ENCODE measurements around the gene DUOXA2. TPM values are rescaled to one million over a fixed set of nuclear protein-coding genes. Genes with fewer than 3 reads are reported as not detected.

DUOXA2 gene
- total RNA-seq, 4 donors from 2014 or later: not detected

DNA sequence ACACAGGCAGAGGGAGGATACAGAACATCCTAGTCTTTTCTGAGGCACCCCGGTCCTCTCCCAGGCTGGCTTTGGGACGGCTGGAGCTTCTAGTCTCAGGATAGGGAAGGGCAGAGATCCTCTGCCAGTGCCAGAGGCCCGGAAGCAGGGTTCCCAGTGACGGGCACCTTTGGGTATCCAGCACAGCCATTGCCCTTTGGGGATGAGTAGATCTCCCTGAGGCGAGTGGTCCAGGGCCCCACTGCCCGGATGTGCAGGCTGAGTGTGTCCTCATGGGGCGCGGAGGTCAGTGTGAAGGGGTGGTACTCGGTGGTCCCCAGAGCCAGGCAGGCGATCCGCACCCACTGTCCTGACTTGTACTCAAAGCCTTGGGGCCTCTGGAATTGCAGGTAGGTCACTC lies 18.5 kb upstream of the DUOXA2 start:
- H3K4me3 ChIP-seq: no peak overlapping the region
- H3K27ac ChIP-seq: no peak overlapping the region
- intact Hi-C loops (cut with DNase I; ENCODE audit: low total_unique reads): no loop called here
- no peaks in the 10 kb centered on the region for H3K4me1 ChIP-seq
- DNase-seq: no peak
- H3K36me3 ChIP-seq: no peaks in the 10 kb centered on the region
- no peaks in the 10 kb centered on the region for H3K27me3 ChIP-seq
- TF ChIP-seq POLR2A (IDR thresholded peaks at IDR 0.05): no peak
- TF ChIP-seq CTCF (IDR thresholded peaks at IDR 0.05): no peak
- H3K9me3 ChIP-seq: no peaks in the 10 kb centered on the region

DNA sequence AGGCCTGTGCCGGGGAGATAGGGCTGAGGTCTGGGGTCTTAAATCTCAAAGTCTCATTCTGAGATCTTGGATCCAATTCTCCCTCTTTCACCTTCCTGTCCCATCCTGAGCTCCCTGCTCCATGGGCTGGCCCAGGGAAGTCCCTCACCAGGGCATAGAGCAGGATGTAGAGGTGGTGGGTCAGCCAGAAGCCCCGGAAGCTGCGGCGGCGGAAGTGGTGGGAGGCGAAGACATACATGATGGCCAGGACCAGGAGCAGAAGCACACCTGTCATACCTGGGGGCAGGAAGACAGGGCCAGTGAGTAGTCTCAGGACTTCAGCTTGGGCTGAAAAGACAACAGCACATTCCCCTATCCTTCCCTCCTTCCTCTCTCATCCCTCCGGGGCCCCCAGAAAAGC lies 16.7 kb upstream of the DUOXA2 start:
- H3K4me1 ChIP-seq: no peaks in the 10 kb centered on the region

DNA sequence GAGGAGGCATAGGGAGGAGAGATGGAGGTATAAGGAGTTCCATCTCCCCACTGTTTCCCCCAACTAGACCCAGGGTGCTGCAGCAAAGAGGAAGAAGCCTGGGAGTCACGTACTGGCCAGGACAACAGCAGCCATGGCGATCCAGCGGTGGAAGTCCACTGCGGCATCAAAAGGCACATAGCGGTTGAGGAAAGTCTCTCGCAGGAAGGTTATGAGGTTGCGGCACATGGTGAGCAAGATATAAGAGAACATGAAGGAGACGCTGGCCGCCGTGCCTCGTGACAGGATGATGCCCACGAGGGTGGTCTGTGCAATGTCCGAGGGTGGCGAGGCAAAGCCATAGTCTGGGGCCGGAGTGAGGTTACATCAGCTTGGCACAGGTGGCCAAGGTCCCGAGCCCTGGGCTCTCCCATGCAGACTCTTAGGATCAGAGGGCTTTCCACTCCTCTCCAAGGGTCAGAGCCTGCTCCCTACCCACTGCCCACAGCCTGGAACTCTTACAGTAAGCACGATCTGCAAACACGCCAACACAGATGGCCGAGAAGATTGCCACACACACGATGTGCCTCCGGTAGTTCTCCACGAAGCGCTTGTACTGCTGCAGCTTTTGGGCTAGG lies 14.5 kb upstream of the DUOXA2 start:
- TF ChIP-seq POLR2A (IDR thresholded peaks at IDR 0.05) (no peak), CTCF (IDR thresholded peaks at IDR 0.05) (no peak)
- Histone ChIP-seq H3K9me3 (no peaks in the 10 kb centered on the region), H3K27ac (no peak overlapping the region), H3K4me3 (no peak overlapping the region), H3K4me1 (no peaks in the 10 kb centered on the region), H3K27me3 (no peaks in the 10 kb centered on the region), H3K36me3 (no peaks in the 10 kb centered on the region)
- intact Hi-C loops (cut with DNase I; ENCODE audit: low total_unique reads): no loop called here
- DNase-seq: no peak

More for the DNA sequence above, 16.7 kb upstream of the DUOXA2 start:
- intact Hi-C loops (cut with DNase I; ENCODE audit: low total_unique reads): no loop called here
- no peak overlapping the region for H3K4me3 ChIP-seq
- H3K9me3 ChIP-seq: no peaks in the 10 kb centered on the region
- no peak for TF ChIP-seq POLR2A (IDR thresholded peaks at IDR 0.05)
- no peak for TF ChIP-seq CTCF (IDR thresholded peaks at IDR 0.05)
- DNase-seq: no peak
- H3K27me3 ChIP-seq: no peaks in the 10 kb centered on the region
- H3K36me3 ChIP-seq: no peaks in the 10 kb centered on the region
- no peak overlapping the region for H3K27ac ChIP-seq

- no peak overlapping the region for H3K4me3 ChIP-seq
- no peak overlapping the region for H3K27ac ChIP-seq
- H3K9me3 ChIP-seq: no peaks in the 10 kb centered on the region
- no peaks in the 10 kb centered on the region for H3K4me1 ChIP-seq
- DNase-seq: no peak
- TF ChIP-seq CTCF (IDR thresholded peaks at IDR 0.05) (no peak), POLR2A (IDR thresholded peaks at IDR 0.05) (no peak)
- no peaks in the 10 kb centered on the region for H3K36me3 ChIP-seq
- intact Hi-C loops (cut with DNase I; ENCODE audit: low total_unique reads): no loop called here
- no peaks in the 10 kb centered on the region for H3K27me3 ChIP-seq
Measured at GRCh38 chr15:45100884-45101625, 13.1 kb upstream of the DUOXA2 start.

GRCh38 chr15:45101749-45102148 lies 12.4 kb upstream of the DUOXA2 start:
- intact Hi-C loops (cut with DNase I; ENCODE audit: low total_unique reads): no loop called here
- TF ChIP-seq CTCF (IDR thresholded peaks at IDR 0.05) (no peak), POLR2A (IDR thresholded peaks at IDR 0.05) (no peak)
- H3K9me3 ChIP-seq: no peaks in the 10 kb centered on the region
- H3K4me1 ChIP-seq: no peaks in the 10 kb centered on the region
- no peak for DNase-seq
- no peaks in the 10 kb centered on the region for H3K27me3 ChIP-seq
- H3K36me3 ChIP-seq: no peaks in the 10 kb centered on the region
- no peak overlapping the region for H3K4me3 ChIP-seq
- no peak overlapping the region for H3K27ac ChIP-seq
